DMS153 treated with DMSO at 0.1 percent for 48 hours (cell line): ENCODE measurements around the gene PRPH.

Experiments used
- DNase-seq: peaks from one replicate; lab custom pipeline; 2025; ENCODE audit not compliant: unreplicated experiment; lab: John Stamatoyannopoulos, UW

The PRPH gene

DNA sequence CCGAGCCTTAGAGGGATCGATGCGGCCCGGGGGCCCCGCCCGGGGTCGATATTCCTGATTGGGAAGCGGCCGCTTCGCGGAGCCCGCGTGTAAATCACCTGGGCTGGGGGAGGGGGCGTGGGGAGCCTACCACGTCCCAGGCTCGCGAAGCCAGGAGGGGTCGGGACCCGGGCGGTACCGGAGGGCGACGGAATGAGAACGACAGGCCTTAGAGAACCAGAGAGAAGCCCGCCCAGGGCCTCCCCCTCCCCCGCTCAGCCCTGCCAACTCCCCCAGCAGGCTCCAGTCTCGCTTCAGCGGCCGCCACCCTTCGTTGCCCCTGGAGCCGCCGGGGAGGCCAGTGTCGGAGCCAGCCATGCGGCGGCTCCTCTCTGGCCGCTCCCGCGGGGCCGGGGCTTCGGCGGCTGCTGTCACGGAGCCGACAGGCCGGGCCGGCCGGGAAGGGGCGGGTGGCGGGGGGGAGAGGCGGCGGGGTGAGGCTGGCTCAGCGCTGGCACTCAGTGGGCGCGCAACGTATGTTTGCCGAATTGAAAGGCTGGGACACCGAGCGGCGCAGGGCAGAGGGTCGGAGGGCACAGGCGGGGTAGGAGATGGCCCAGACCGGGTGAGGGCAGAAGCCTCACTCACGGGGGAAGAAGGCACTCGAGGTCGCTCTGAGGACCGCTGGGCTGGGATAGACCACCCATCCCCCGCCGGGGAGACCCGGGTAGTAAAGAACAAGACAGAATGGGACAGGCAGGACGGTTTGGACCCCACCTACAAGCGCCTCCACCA, 50.3 kb downstream of the PRPH start:
- DNase-seq: no peak

DNA sequence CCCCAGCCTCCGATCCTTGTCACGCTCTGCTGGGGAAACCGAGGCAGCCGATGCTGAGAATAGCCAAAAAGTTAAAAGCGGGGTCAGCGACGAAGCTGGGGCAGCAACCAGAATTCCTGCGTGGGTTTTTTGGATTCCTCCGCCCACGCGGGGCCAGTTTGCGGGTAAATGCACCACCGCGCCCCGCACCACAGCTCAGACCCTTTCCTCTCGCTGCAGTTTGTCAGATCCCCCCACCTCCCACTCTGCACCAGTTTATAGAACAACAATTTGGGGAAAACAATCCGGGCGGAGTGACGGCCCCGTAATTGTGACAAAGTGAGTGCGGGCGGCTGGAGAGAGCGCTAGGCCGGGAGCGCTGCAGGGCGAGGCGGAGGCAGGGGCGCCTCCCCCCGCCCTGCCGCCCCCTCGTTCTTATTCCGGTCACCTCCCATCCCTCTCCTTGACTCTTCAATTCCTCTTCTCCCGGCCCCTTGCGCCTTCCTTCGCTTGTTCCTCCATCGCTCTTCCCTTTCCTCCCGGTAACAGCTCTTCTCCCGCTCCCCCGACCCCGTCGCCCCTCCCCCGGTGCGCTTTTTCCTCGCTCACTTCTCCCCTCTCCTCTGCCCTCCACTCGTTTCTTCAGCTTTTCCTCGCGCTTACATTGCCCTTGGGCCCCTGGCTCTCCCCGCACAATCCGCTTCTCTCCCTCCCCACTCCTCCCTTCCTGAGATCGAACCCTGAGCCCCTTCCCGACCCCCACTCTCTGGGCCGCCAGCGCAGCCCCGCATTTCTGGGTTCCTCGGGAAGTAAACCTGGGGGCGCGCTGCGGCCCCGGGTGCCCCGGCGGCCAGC, 51.1 kb downstream of the PRPH start:
- no peak for DNase-seq

DNA sequence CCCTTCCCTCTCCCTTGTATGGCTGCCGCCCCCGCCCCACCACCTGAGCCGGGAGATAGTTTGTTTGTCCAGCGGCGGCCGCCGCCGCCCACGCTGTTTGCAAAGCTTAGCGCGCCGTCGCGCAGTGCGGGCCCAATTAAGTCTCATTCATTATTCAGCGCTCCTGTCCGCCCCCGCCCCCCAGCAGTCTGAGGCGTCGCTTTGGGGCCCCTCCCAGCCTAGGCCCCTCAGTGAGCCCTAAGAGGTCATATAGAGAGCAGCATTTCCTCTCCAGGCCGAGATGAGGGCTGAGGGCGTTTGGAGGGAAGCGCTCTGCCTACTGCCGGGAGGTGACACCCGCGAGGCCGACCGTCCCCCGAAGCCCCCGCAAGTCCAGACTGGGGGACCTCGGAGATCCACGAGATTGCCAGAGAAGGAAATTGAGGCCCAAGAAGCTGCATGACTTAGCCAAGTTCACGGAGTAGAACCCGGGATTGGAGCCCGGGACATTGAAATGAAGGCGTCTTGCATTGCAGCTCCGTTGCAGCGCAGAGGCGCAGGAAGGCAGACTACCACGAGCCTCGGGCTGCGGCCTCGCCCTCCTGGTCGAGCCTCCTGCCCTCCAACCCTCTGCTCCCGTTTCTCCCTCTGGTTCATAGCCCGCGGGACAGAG, 51.8 kb downstream of the PRPH start, which contains the start of gene DNAJC22:
Gene DNAJC22, plus strand, starts transcription at position 230 of the 652 bp plus-strand sequence. CDS start 1,985 bp downstream, outside the sequence.
- no peak for DNase-seq

DNA sequence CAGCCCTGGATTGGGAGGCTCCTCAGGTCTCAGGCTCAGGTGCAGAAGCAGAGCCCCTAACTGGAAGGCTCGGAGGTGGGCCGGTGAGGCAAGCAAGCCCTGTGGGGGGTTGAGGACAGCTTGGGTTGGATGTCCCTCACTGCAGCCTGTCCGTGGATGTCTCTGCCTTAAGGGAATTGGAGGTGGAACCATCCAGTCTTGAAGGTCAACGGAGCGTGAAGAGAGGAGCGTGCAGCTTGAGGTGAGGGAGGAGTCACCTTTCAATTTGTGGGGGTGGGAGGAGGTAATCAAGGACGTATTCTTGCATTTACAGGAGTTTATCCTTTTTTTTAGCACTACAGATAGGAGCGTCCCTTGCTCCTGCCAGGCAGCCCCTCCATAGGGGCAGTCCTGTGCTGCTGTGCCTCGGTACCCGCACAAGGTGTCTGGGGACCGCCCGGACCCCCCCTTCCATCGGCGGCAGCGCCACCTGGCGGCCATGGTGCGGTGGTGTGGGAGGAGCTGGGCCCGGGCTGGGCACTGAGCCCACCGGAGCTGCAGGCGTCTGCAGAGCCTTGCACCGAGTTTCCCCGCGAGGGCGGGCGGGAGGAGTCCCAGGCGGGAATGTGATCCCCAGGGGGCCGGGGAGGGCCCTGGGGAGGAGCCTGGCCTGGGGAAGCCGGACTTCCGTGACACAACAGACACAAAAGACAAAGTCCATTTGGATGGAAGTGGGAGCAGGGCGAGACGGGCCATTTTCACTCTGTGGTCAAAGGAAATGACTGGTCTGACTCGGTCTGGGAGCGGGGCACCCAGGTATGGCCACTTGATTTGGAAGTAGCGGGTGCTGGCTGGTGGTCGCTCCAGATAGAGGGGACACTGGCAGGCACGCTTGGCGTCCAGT, 52.6 kb downstream of the PRPH start:
- DNase-seq: peak; percentile 50
